Neural progenitor cell (in vitro differentiated cells): ENCODE measurements around the gene PWWP2B.
"Not testable (repeated sequence)": the region's sequence is repeated elsewhere in the genome, so short reads cannot be mapped to it uniquely, and the experiment has no call there.

Experiments used
- EZH2phosphoT487 ChIP-seq: fragments of 200-600 bp; sonication (generic); IDR thresholded peaks from 2 replicates; pipeline ENCODE4 v1.6.1; 2017; ENCODE audit warnings: antibody characterized with exemption
- TF ChIP-seq, protein P1 (sequence below): fragments of 200-600 bp; sonication (generic); IDR thresholded peaks from 2 replicates; pipeline ENCODE4 v1.5.1; 2017; ENCODE audit warnings: antibody characterized with exemption, mild to moderate bottlenecking

DNA sequence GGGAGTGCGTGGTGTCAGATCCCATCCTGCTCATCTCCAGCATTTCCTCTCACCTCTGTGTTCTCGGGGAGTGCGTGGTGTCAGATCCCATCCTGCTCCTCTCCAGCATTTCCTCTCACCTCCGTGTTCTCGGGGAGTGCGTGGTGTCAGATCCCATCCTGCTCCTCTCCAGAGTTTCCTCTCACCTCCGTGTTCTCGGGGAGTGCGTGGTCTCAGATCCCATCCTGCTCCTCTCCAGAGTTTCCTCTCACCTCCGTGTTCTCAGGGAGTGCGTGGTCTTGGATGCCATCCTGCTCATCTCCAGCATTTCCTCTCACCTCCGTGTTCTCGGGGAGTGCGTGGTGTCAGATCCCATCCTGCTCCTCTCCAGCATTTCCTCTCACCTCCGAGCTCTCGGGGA lies 18.0 kb upstream of the PWWP2B start:
- TF ChIP-seq, protein P1, sequence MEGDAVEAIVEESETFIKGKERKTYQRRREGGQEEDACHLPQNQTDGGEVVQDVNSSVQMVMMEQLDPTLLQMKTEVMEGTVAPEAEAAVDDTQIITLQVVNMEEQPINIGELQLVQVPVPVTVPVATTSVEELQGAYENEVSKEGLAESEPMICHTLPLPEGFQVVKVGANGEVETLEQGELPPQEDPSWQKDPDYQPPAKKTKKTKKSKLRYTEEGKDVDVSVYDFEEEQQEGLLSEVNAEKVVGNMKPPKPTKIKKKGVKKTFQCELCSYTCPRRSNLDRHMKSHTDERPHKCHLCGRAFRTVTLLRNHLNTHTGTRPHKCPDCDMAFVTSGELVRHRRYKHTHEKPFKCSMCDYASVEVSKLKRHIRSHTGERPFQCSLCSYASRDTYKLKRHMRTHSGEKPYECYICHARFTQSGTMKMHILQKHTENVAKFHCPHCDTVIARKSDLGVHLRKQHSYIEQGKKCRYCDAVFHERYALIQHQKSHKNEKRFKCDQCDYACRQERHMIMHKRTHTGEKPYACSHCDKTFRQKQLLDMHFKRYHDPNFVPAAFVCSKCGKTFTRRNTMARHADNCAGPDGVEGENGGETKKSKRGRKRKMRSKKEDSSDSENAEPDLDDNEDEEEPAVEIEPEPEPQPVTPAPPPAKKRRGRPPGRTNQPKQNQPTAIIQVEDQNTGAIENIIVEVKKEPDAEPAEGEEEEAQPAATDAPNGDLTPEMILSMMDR: not testable (repeated sequence)
- not testable (repeated sequence) for TF ChIP-seq EZH2phosphoT487
